Panc1 (cell line): Measurements from ENCODE around the gene DDX1. TPM values are rescaled to one million over a fixed set of nuclear protein-coding genes. Genes with fewer than 3 reads are reported as not detected.

Experiments used
- ATAC-seq: fragments of 200-7000 bp; cut with Tn5 transposase; 2 replicates; pipeline ENCODE4 v1.9.1; 2020; ENCODE audit warnings: mild to moderate bottlenecking, moderate library complexity
- BruUV-seq: library from RNA; stranded (reverse); fragments of 400-500 nt; replicated peaks from 2 replicates; lab custom pipeline; 2021; lab: Mats Ljungman, UMichigan
- CTCF ChIA-PET: fragments of 300-600 bp; sonication (Branson Sonifier 250); formaldehyde crosslinking; loops from one replicate; lab custom pipeline; 2022; ENCODE audit warnings: antibody characterized with exemption; lab: Charles Lee
- POLR2A ChIA-PET: fragments of 300-600 bp; sonication (Branson Sonifier 250); formaldehyde crosslinking; loops from one replicate; lab custom pipeline; 2022; ENCODE audit warnings: antibody characterized with exemption; lab: Charles Lee
- DNase-seq: peaks from one replicate; pipeline ENCODE4 v3.0.0-alpha.2; 2010; ENCODE audit warnings: low read depth, low spot score
- H3K27ac ChIP-seq: 2 replicates; pipeline ENCODE4 v1.5.1; 2011; ENCODE audit warnings: mild to moderate bottlenecking, low read length, inconsistent platforms
- H3K27me3 ChIP-seq: fragments of 200-500 bp; sonication (Bioruptor generic); 2 replicates; pipeline ENCODE4 v1.6.0; 2014; ENCODE audit warnings: low read length, inconsistent platforms; ENCODE audit not compliant: control insufficient read depth, insufficient read depth
- H3K36me3 ChIP-seq: fragments of 200-500 bp; sonication (Bioruptor generic); 2 replicates; pipeline ENCODE4 v1.5.1; 2014; ENCODE audit warnings: inconsistent platforms, mild to moderate bottlenecking, low read length, moderate library complexity; ENCODE audit not compliant: control insufficient read depth, insufficient read depth
- H3K4me1 ChIP-seq: 2 replicates; pipeline ENCODE4 v1.5.1; 2011; ENCODE audit warnings: inconsistent platforms, mild to moderate bottlenecking, low read length, moderate library complexity; ENCODE audit not compliant: control insufficient read depth, insufficient read depth
- H3K4me3 ChIP-seq, 2 experiments: 2 replicates each; pipeline ENCODE4 v1.5.1; 2011 to 2012; ENCODE audit warnings: low read depth in 2 of 2, low read length in 2 of 2, mild to moderate bottlenecking in 2 of 2, inconsistent platforms in 1 of 2, moderate library complexity in 1 of 2
- H3K9me3 ChIP-seq: fragments of 200-500 bp; sonication (Bioruptor generic); 2 replicates; pipeline ENCODE4 v1.5.1; 2014; ENCODE audit warnings: low read depth, mild to moderate bottlenecking, inconsistent platforms, low read length, moderate library complexity; ENCODE audit not compliant: control insufficient read depth, insufficient read depth
- CTCF ChIP-seq: fragments of 450-650 bp; IDR thresholded peaks from 2 replicates; pipeline ENCODE4 v1.5.1; 2017; ENCODE audit warnings: mild to moderate bottlenecking
- POLR2AphosphoS5 ChIP-seq: IDR thresholded peaks from 2 replicates; pipeline ENCODE4 v1.6.1; 2012; ENCODE audit warnings: mild to moderate bottlenecking, low read depth, low read length, moderate library complexity
- REST ChIP-seq, 2 experiments: IDR thresholded peaks; 2 replicates each; pipeline ENCODE4 v1.6.1; 2011 to 2012; ENCODE audit warnings: low read depth in 2 of 2, control low read depth in 1 of 2, low read length in 1 of 2, mild to moderate bottlenecking in 1 of 2, moderate library complexity in 1 of 2; ENCODE audit not compliant: insufficient read depth in 1 of 2
- SIN3A ChIP-seq: IDR thresholded peaks from 2 replicates; pipeline ENCODE4 v1.6.1; 2012; ENCODE audit warnings: low read depth, mild to moderate bottlenecking, low read length, moderate library complexity, borderline replicate concordance; ENCODE audit not compliant: insufficient read depth
- TCF7L2 ChIP-seq: IDR thresholded peaks from 2 replicates; pipeline ENCODE4 v1.6.1; 2011; ENCODE audit warnings: mild to moderate bottlenecking, low read depth, low read length, inconsistent platforms
- in situ Hi-C: cut with HindIII; loops from 2 replicates; pipeline ENCODE4 v1.10.0; 2016; ENCODE audit warnings: low sequenced_read_pairs, low pct_unique_long_range_greater_than_20kb
- intact Hi-C: fragments of 100-400 bp; cut with micrococcal nuclease; formaldehyde crosslinking; loops from one replicate; pipeline ENCODE4 v1.10.0; 2022; ENCODE audit not compliant: unreplicated experiment
- total RNA-seq: library from RNA; stranded (reverse); gene quantifications from one replicate; pipeline ENCODE4 v1.2.1, GENCODE V29; 2021; ENCODE audit not compliant: unreplicated experiment

Gene DDX1
- total RNA-seq, 1 experiment from 2014 or later: 102 TPM

GRCh38 chr2:15603044-15603765 is 11.5 kb downstream of the DDX1 start:
- ChIA-PET CTCF (no interaction called here), POLR2A (no interaction called here)
- no peak overlapping the region for H3K4me3 ChIP-seq
- TF ChIP-seq SIN3A (no peak), REST (IDR thresholded peaks at IDR 0.05; ENCODE audit: insufficient read depth in 1 of 2, low read depth in 2 of 2, low read length in 1 of 2) (no peak)
- BruUV-seq: no TSS peak
- no peak for DNase-seq
- H3K9me3 ChIP-seq: no peaks in the 10 kb centered on the region
- no peak overlapping the region for H3K27ac ChIP-seq
- H3K27me3 ChIP-seq: no peaks in the 10 kb centered on the region
- in situ Hi-C loops: no loop called here
- no peaks in the 10 kb centered on the region for H3K4me1 ChIP-seq
- peaks cover 75% of the 10 kb centered on the region for H3K36me3 ChIP-seq
- intact Hi-C loops: no loop called here
- ATAC-seq: no peak

GRCh38 chr2:15603948-15604347 is 12.3 kb downstream of the DDX1 start:
- DNase-seq: no peak
- no TSS peak for BruUV-seq
- no peak for TF ChIP-seq SIN3A
- TF ChIP-seq REST (IDR thresholded peaks at IDR 0.05; ENCODE audit: insufficient read depth in 1 of 2, low read depth in 2 of 2, low read length in 1 of 2): no peak
- TF ChIP-seq CTCF: no peak
- TF ChIP-seq POLR2AphosphoS5: no peak
- no peak for TF ChIP-seq TCF7L2
- POLR2A ChIA-PET: interaction anchor here (0.5 to 0.6 kb wide), 2 partner anchors 253 to 367 kb away, joined by 3 to 5 read pairs; no protein-coding TSS in a partner anchor
- no peak for ATAC-seq
- peaks cover 68% of the 10 kb centered on the region for H3K36me3 ChIP-seq
- H3K27ac ChIP-seq: no peak overlapping the region
- H3K9me3 ChIP-seq: no peaks in the 10 kb centered on the region
- CTCF ChIA-PET: no interaction called here
- in situ Hi-C loops: no loop called here
- no peaks in the 10 kb centered on the region for H3K4me1 ChIP-seq
- H3K4me3 ChIP-seq: no peak overlapping the region
- intact Hi-C loops: no loop called here
- H3K27me3 ChIP-seq: no peaks in the 10 kb centered on the region
